Epithelial cell of prostate (primary cell): ENCODE results near the gene ARHGAP11B.
"Not testable (repeated sequence)": the region's sequence is repeated elsewhere in the genome, so short reads cannot be mapped to it uniquely, and the experiment has no call there.

Experiments used
- DNase-seq: peaks from one replicate; pipeline ENCODE4 v3.0.0-alpha.2; 2011; ENCODE audit warnings: low read depth, low spot score
- H3K27ac ChIP-seq: fragments of 450-650 bp; 2 replicates; pipeline ENCODE4 v1.5.1; 2017; ENCODE audit warnings: mild to moderate bottlenecking

ARHGAP11B gene

GRCh38 chr15:30625436-30626193 lies at the start of gene ARHGAP11B:
Gene ARHGAP11B, plus strand, starts transcription at chr15:30626128.
- peak within 1 kb of the TSS; percentile 79 for H3K27ac ChIP-seq
- peak; percentile 92 for DNase-seq

DNA sequence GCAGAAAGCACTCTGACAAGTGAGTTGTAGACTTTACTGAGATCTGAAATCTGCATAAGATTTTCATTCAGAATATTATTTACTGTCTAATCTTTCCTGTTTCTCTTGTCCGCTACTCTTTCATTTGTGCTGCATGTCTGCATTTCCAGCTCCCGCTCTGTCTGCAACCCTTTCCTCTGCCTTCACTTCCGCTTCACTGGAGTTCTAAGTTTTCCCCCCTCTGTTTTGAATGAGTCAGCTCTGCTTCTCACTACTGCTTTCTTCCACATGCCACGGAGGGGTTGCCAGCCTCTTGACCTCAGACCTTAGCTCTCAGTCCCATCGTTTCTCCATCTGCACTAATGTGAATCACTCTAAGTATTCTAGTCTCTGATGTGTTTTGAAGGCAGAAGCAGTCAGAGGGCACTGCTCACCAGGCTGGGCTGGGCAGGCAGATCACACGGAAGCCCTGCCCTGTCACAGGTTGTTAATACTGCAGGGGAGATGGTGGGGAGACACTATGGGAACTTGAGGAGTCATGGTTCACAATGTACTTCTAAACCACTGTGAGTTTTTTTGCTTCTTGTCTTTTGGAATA lies 46.4 kb upstream of the ARHGAP11B start:
- DNase-seq, H3K27ac ChIP-seq: not testable (repeated sequence)

- not testable (repeated sequence) for DNase-seq, H3K27ac ChIP-seq
Measured at GRCh38 chr15:30580716-30581115, 45.2 kb upstream of the ARHGAP11B start.

DNA sequence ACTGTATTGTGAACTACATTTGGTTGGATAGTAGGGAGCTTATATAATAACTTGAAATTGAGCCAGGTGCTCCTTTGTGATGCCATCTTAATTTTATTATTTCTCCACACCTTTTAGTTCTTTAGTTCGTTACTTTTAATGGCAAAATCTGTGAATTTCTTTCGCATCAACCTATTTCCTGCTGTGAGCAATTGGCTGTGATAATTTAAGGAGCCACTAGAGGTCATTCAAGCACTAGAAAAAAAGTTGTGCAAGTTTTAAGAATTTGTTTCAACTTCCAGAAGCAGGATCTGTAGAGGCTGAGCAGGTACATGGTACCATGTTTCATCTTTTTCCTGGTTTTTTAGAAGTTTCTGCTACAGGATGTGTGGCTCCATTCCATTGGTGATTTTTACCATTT lies 27.0 kb upstream of the ARHGAP11B start:
- H3K27ac ChIP-seq, DNase-seq: not testable (repeated sequence)

DNA sequence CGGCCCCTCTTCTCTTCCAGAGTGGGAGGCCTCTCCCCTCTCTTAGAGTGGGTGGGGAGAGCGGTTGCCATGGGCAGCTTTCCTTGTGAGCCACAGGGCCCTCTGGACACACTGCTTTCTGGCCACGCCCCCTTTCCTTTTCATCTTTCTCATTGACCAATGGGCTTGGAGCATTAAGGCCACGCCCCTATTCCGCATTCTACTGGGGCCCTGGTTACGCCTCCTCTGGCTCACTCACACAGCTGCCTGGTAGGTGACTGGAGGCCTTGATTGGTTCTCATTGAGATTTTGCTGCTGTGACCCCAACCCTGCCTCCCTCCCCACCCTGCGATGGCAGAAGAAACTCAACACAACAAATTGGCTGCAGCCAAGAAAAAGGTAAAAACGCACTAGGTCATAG lies 22.1 kb upstream of the ARHGAP11B start, which contains the start of gene GOLGA8H:
Gene GOLGA8H, plus strand, starts transcription at position 233 of the 400 bp plus-strand sequence. Its CDS starts 98 bp downstream, at position 331.
- DNase-seq, H3K27ac ChIP-seq: not testable (repeated sequence)

GRCh38 chr15:30612271-30612670 lies 13.7 kb upstream of the ARHGAP11B start:
- not testable (repeated sequence) for DNase-seq, H3K27ac ChIP-seq

- not testable (repeated sequence) for DNase-seq, H3K27ac ChIP-seq
Measured at GRCh38 chr15:30621342-30621741, 4.6 kb upstream of the ARHGAP11B start.

GRCh38 chr15:30626194-30626565 lies 252 bp downstream of the ARHGAP11B start:
- peak overlapping the region; percentile 79 for H3K27ac ChIP-seq
- not testable (repeated sequence) for DNase-seq

DNA sequence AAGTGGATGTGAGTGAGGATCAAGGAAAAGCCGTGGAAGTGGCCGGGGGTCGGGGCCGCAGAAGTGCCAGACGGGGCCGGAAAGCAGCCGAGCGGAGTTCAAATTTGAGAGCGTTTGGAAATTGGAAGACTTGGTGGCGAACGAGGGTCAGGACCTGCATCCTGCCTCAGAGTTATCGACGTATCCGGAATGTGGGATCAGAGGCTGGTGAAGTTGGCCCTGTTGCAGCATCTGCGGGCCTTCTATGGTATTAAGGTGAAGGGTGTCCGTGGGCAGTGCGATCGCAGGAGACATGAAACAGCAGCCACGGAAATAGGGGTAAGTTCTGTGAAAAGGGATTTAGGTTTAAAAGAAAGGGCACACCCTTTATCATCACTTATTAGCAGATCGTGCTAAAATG lies 704 bp downstream of the ARHGAP11B start:
- DNase-seq: not testable (repeated sequence)
- peak overlapping the region; percentile 79 for H3K27ac ChIP-seq

- H3K27ac ChIP-seq: no peak overlapping the region
- DNase-seq: no peak
Measured at GRCh38 chr15:30650012-30650929, 24.3 kb downstream of the ARHGAP11B start.

GRCh38 chr15:30661154-30661553 lies 35.2 kb downstream of the ARHGAP11B start:
- DNase-seq, H3K27ac ChIP-seq: not testable (repeated sequence)

- DNase-seq, H3K27ac ChIP-seq: not testable (repeated sequence)
Measured at GRCh38 chr15:30669621-30670020, 43.7 kb downstream of the ARHGAP11B start.

DNA sequence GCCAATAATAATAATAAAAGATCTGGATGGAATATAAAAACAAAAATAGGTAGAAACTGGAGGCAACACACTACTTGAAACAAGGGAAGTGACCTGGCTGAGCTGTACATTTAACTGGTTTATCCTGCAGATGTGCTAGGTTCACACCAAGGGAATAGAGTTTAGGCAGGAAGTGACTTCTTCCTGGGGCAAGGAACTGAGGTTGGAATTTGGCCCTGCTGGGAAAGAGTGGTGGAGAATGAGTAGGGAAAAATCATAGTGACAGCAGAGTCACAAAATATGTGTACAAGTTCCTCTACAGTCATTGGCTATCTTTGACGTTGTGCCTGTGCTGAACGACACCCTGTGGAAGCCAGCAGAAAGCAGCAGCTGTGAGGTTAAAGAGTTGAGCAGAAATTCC lies 44.1 kb downstream of the ARHGAP11B start:
- no peak overlapping the region for H3K27ac ChIP-seq
- DNase-seq: no peak

DNA sequence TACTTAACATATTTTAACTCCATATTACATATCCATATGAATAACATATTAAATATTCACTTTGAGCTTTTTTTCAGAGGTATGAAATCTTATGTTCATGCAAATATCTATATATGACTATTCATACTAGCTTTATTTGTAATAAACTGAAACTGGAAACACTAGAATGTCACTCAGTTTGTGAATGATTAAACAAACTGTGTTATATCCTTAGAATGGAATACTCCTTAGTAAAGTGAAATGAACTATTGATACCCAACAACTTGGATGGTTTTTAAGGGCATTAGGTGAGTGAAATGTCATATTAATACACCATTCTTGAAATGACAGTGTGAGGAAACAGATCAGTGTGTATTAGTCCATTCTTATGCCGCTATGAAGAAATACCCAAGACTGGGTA lies 45.4 kb downstream of the ARHGAP11B start:
- no peak for DNase-seq
- H3K27ac ChIP-seq: no peak overlapping the region

GRCh38 chr15:30675126-30675525 lies 49.2 kb downstream of the ARHGAP11B start:
- no peak overlapping the region for H3K27ac ChIP-seq

GRCh38 chr15:30675891-30676290 lies 50.0 kb downstream of the ARHGAP11B start:
- not testable (repeated sequence) for H3K27ac ChIP-seq, DNase-seq

More at GRCh38 chr15:30675126-30675525, 49.2 kb downstream of the ARHGAP11B start:
- no peak for DNase-seq

GRCh38 chr15:30680997-30681396 lies 55.1 kb downstream of the ARHGAP11B start:
- H3K27ac ChIP-seq, DNase-seq: not testable (repeated sequence)

DNA sequence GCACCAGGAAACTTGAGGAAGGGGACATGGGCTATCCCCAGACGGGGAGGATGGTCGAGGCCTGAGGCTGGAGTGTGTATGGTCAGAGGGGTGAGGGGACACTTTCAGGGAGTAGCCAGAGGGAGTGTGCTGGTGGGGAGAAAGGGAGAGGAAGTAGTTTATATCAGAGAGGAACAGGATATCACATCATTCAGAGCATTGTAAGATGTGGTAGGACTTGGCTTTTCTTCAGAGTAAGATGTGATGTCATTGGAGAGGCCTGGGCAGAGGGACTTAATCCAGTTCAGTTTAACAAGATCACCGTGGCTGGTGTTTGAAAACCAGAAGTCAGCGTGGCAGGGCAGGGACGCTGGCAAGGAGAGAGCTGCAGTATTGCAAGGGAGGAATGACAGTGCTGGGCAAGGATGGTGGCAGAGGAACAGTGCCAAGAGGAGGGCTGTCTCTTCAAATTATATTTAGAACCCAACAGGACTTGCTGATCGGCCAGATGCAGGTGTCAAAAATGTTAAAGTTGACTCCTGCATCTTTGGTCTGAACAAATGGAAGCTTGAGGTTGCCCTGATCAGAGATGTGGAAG lies 59.9 kb downstream of the ARHGAP11B start:
- not testable (repeated sequence) for H3K27ac ChIP-seq, DNase-seq

DNA sequence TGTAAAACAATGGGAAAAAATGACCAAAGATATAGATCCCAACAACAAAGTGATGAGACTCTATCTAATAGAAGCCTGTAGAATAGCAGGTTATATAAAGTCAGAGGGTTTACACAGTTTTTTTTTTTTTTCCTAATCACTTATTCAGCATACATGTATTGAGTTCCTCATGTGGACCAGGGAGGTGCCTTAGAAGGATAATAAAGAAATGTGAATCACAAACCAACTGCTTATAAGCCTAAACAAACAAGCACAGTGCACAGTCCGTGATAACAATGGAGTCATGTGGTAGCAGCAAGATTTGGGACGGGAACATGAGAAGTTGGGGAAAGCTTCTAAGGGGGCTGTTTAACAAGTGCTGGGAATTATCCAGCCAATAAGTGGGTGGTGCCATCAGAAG lies 60.7 kb downstream of the ARHGAP11B start:
- H3K27ac ChIP-seq, DNase-seq: not testable (repeated sequence)
